HCT116 (cell line): ENCODE results near the gene HMGCS2.
A peak's percentile ranks its signal among the peaks of the same experiment; 100 is the strongest.

Source experiments
- ELF1 ChIP-seq: IDR thresholded peaks from 2 replicates; pipeline ENCODE4 v1.6.1; 2012; ENCODE audit warnings: low read depth, borderline replicate concordance
- EZH2 ChIP-seq: fragments of 200-600 bp; sonication (generic); IDR thresholded peaks from 2 replicates; pipeline ENCODE4 v1.6.1; 2017; ENCODE audit warnings: antibody characterized with exemption, mixed run types
- TCF7L2 ChIP-seq: IDR thresholded peaks from 2 replicates; pipeline ENCODE4 v1.7.0; 2011; ENCODE audit warnings: borderline replicate concordance, inconsistent platforms; ENCODE audit not compliant: insufficient read depth, insufficient read length; ENCODE audit errors: extremely low read depth
- TF ChIP-seq, protein P1 (sequence below), 3 experiments: fragments of 200-600 bp in 1 of 3; sonication (generic) in 1 of 3; IDR thresholded peaks in 2 of 3; conservative IDR thresholded peaks in 1 of 3; 2 replicates each; pipeline ENCODE4 v1.5.1; 2012 to 2017; ENCODE audit warnings: low read depth in 2 of 3, low read length in 2 of 3, antibody characterized with exemption in 1 of 3, borderline replicate concordance in 1 of 3, control low read depth in 1 of 3, mild to moderate bottlenecking in 1 of 3, mixed read lengths in 1 of 3, mixed run types in 1 of 3, moderate library complexity in 1 of 3; ENCODE audit not compliant: insufficient read depth in 1 of 3

DNA sequence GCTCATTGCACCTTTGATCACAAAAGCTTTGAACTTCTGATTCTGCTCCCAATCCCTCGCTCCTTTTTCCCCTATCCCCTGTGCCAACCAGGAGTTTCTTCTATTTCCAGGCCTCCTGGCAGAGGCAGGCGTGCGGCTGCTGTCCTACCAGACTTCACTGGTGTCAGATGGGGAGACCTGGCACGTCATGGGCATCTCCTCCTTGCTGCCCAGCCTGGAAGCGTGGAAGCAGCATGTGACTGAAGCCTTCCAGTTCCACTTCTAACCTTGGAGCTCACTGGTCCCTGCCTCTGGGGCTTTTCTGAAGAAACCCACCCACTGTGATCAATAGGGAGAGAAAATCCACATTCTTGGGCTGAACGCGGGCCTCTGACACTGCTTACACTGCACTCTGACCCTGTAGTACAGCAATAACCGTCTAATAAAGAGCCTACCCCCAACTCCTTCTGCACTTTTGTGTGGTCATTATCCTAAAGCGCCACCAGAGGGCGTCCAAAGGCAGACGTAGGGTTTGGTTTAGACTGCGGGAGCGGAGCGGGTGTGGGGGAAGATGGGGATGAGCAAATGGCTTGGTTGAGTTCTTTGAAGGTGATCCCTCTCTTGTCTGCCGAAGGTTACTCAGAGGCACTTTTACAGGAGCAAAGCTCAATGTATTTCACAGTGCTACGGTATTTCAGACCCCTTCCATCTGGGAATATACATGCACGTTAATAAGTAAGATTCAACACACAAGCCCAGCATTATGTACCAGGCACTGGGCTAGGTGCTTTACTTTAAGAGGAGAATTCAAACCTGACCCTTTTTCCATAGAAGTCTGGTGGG, 24.7 kb downstream of the HMGCS2 start:
- TF ChIP-seq EZH2 (no peak), TCF7L2 (no peak), ELF1 (no peak)
- TF ChIP-seq, protein P1, sequence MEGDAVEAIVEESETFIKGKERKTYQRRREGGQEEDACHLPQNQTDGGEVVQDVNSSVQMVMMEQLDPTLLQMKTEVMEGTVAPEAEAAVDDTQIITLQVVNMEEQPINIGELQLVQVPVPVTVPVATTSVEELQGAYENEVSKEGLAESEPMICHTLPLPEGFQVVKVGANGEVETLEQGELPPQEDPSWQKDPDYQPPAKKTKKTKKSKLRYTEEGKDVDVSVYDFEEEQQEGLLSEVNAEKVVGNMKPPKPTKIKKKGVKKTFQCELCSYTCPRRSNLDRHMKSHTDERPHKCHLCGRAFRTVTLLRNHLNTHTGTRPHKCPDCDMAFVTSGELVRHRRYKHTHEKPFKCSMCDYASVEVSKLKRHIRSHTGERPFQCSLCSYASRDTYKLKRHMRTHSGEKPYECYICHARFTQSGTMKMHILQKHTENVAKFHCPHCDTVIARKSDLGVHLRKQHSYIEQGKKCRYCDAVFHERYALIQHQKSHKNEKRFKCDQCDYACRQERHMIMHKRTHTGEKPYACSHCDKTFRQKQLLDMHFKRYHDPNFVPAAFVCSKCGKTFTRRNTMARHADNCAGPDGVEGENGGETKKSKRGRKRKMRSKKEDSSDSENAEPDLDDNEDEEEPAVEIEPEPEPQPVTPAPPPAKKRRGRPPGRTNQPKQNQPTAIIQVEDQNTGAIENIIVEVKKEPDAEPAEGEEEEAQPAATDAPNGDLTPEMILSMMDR (IDR thresholded peaks at IDR 0.05 in 2 of 3, conservative IDR thresholded peaks at IDR 0.05 in 1 of 3; ENCODE audit: borderline replicate concordance in 1 of 3, insufficient read depth in 1 of 3, low read depth in 2 of 3, low read length in 2 of 3) = peak; percentile 58 to 90 (median 87); a peak in 5 of 6 replicates
